Astrocyte (in vitro differentiated cells and primary cell): ENCODE measurements around the gene MMRN2. TPM values are rescaled to one million over a fixed set of nuclear protein-coding genes. Genes with fewer than 3 reads are reported as not detected.

Experiments used
- DNase-seq: peaks from one replicate; pipeline ENCODE4 v3.0.0-alpha.2; 2010; ENCODE audit warnings: low read depth
- FAIRE-seq: peaks from 2 replicates; lab custom pipeline; 2011; peaks lifted over from hg19 to GRCh38; lab: Jason Lieb, UNC
- H2AFZ ChIP-seq: 2 replicates; pipeline ENCODE4 v1.6.0; 2012; ENCODE audit warnings: low read depth, low read length, inconsistent platforms
- H3K27ac ChIP-seq: 2 replicates; pipeline ENCODE4 v1.5.1; 2011; ENCODE audit warnings: low read depth, low read length, inconsistent platforms
- H3K27me3 ChIP-seq: 2 replicates; pipeline ENCODE4 v1.6.0; 2011; ENCODE audit warnings: low read length, inconsistent platforms; ENCODE audit not compliant: insufficient read depth
- H3K36me3 ChIP-seq: 2 replicates; pipeline ENCODE4 v1.5.1; 2011; ENCODE audit warnings: low read length, inconsistent platforms; ENCODE audit not compliant: insufficient read depth
- H3K4me1 ChIP-seq: 2 replicates; pipeline ENCODE4 v1.5.1; 2011; ENCODE audit warnings: low read length, inconsistent platforms; ENCODE audit not compliant: insufficient read depth
- H3K4me2 ChIP-seq: 2 replicates; pipeline ENCODE4 v1.6.0; 2012; ENCODE audit warnings: low read length, inconsistent platforms
- H3K4me3 ChIP-seq: 2 replicates; pipeline ENCODE4 v1.5.1; 2011; ENCODE audit warnings: low read depth, mild to moderate bottlenecking, low read length, inconsistent platforms; ENCODE audit not compliant: insufficient read depth
- H3K79me2 ChIP-seq: 2 replicates; pipeline ENCODE4 v1.6.0; 2012; ENCODE audit warnings: mild to moderate bottlenecking, low read length, inconsistent platforms; ENCODE audit not compliant: insufficient read depth
- H3K9ac ChIP-seq: 2 replicates; pipeline ENCODE4 v1.6.0; 2012; ENCODE audit warnings: mild to moderate bottlenecking, low read length, inconsistent platforms
- H3K9me3 ChIP-seq: 2 replicates; pipeline ENCODE4 v1.5.1; 2012; ENCODE audit warnings: low read depth, mild to moderate bottlenecking, low read length, inconsistent platforms; ENCODE audit not compliant: insufficient read depth
- H4K20me1 ChIP-seq: 2 replicates; pipeline ENCODE4 v1.6.0; 2012; ENCODE audit warnings: low read length, inconsistent platforms; ENCODE audit not compliant: insufficient read depth
- H3K27ac Mint-ChIP-seq: one replicate; pipeline ENCODE4 v1.8.0; 2021; ENCODE audit warnings: mild to moderate bottlenecking, mixed read lengths; ENCODE audit not compliant: unreplicated experiment
- H3K27me3 Mint-ChIP-seq: one replicate; pipeline ENCODE4 v1.8.0; 2021; ENCODE audit warnings: low read depth, mixed read lengths; ENCODE audit not compliant: unreplicated experiment
- H3K36me3 Mint-ChIP-seq: one replicate; pipeline ENCODE4 v1.8.0; 2021; ENCODE audit warnings: low read depth, mixed read lengths; ENCODE audit not compliant: unreplicated experiment
- H3K4me1 Mint-ChIP-seq: one replicate; pipeline ENCODE4 v1.8.0; 2021; ENCODE audit warnings: low read depth, mixed read lengths; ENCODE audit not compliant: unreplicated experiment
- H3K4me3 Mint-ChIP-seq: one replicate; pipeline ENCODE4 v1.8.0; 2021; ENCODE audit warnings: mild to moderate bottlenecking, moderate library complexity, mixed read lengths; ENCODE audit not compliant: unreplicated experiment
- H3K9me3 Mint-ChIP-seq: one replicate; pipeline ENCODE4 v1.8.0; 2021; ENCODE audit warnings: mild to moderate bottlenecking, mixed read lengths; ENCODE audit not compliant: unreplicated experiment
- EZH2 ChIP-seq: IDR thresholded peaks from 2 replicates; pipeline ENCODE4 v1.6.1; 2012; ENCODE audit warnings: mild to moderate bottlenecking, low read length, inconsistent platforms; ENCODE audit not compliant: insufficient read depth
- total RNA-seq: library from RNA; stranded (reverse); gene quantifications from 2 replicates; pipeline ENCODE4 v1.2.1, GENCODE V29; 2021
- TF ChIP-seq, protein P1 (sequence below): IDR thresholded peaks from 2 replicates; pipeline ENCODE4 v1.5.1; 2011; ENCODE audit warnings: low read depth, mild to moderate bottlenecking, inconsistent platforms, low read length, moderate library complexity; ENCODE audit not compliant: insufficient read depth

Gene MMRN2
- total RNA-seq, 1 donor from 2014 or later, result 0.27 TPM

DNA sequence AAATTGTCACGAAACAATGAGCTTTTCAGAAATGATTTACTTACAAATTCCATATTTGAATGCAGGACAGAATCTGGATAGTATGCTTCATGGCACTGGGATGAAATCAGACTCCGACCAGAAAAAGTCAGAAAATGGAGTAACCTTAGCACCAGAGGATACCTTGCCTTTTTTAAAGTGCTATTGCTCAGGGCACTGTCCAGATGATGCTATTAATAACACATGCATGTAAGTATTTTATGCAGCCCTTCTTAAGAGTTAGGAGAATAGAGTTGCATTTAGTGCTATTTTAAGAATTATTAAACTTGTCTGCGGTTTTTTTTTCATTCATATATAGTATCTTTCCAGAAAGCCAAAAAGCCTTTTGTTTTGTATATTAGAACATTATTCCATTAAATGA is 67.4 kb downstream of the MMRN2 start:
- H3K27me3 Mint-ChIP-seq, result no peaks in the 10 kb centered on the region
- peaks cover 10% of the 10 kb centered on the region for H3K36me3 ChIP-seq
- peaks cover 13% of the 10 kb centered on the region for H3K4me1 Mint-ChIP-seq
- H3K79me2 ChIP-seq, result peaks cover 5% of the 10 kb centered on the region
- no peaks in the 10 kb centered on the region for H3K9me3 Mint-ChIP-seq
- H3K4me3 Mint-ChIP-seq, result no peak overlapping the region
- DNase-seq (no peak), FAIRE-seq (no peak)
- H3K4me2 ChIP-seq, result no peak overlapping the region
- H3K9ac ChIP-seq, result no peak overlapping the region
- no peak overlapping the region for H3K27ac ChIP-seq
- H4K20me1 ChIP-seq, result peaks cover 6% of the 10 kb centered on the region
- H3K9me3 ChIP-seq, result no peaks in the 10 kb centered on the region
- H3K4me3 ChIP-seq, result no peak overlapping the region
- H3K4me1 ChIP-seq, result peaks cover 10% of the 10 kb centered on the region
- H3K27me3 ChIP-seq, result no peaks in the 10 kb centered on the region
- H3K27ac Mint-ChIP-seq, result peak overlapping the region; percentile 19
- H3K36me3 Mint-ChIP-seq, result peaks cover 6% of the 10 kb centered on the region
- no peak overlapping the region for H2AFZ ChIP-seq
- TF ChIP-seq EZH2, result no peak
- TF ChIP-seq, protein P1, sequence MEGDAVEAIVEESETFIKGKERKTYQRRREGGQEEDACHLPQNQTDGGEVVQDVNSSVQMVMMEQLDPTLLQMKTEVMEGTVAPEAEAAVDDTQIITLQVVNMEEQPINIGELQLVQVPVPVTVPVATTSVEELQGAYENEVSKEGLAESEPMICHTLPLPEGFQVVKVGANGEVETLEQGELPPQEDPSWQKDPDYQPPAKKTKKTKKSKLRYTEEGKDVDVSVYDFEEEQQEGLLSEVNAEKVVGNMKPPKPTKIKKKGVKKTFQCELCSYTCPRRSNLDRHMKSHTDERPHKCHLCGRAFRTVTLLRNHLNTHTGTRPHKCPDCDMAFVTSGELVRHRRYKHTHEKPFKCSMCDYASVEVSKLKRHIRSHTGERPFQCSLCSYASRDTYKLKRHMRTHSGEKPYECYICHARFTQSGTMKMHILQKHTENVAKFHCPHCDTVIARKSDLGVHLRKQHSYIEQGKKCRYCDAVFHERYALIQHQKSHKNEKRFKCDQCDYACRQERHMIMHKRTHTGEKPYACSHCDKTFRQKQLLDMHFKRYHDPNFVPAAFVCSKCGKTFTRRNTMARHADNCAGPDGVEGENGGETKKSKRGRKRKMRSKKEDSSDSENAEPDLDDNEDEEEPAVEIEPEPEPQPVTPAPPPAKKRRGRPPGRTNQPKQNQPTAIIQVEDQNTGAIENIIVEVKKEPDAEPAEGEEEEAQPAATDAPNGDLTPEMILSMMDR, result no peak

DNA sequence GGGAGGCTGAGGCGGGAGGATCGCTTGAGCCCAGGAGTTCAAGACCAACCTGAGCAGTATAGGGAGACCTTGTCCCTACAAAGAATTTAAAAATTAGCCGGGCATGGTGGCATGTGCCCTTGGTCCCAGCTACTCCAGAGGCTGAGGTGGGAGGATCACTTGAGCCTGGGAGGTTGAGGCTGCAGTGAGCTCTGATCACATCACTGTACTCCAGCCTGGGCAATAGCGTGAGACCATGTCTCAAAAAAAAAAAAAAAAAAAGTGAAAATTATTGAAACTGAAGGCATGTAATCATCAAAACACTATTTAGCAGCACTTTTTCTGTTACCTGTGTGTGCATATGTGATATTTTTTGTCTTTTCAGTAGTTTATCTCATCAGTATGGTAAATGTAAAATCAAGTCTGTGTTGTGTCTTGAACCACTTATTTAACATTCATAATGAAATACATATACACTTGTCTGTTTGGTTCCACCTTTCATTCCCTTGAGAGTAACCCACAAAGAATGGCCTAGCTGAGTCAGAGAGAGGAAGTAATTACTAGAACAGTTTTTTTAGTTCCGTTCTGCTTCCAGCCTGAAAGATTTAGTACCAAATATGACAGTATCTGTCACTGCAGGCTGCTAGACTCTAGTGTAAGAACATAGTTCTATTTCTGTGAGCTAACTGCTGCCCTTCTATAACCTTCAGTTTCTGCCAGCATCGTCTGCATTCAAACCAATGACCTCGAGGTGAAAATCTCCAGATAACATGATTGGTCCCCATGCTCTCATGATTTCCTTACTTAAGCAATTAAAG is 68.6 kb downstream of the MMRN2 start:
- FAIRE-seq (peak; percentile 76), DNase-seq (peak; percentile 55)
- Histone ChIP-seq H3K4me1 (peaks cover 10% of the 10 kb centered on the region), H3K9ac (no peak overlapping the region), H3K27ac (no peak overlapping the region), H4K20me1 (peaks cover 6% of the 10 kb centered on the region), H3K9me3 (no peaks in the 10 kb centered on the region), H3K4me3 (no peak overlapping the region), H3K4me2 (peak overlapping the region; percentile 63), H3K27me3 (no peaks in the 10 kb centered on the region), H3K79me2 (peaks cover 5% of the 10 kb centered on the region), H2AFZ (no peak overlapping the region), H3K36me3 (peaks cover 2% of the 10 kb centered on the region)
- Mint-ChIP-seq H3K9me3 (no peaks in the 10 kb centered on the region), H3K36me3 (peaks cover 3% of the 10 kb centered on the region), H3K4me3 (no peak overlapping the region), H3K4me1 (peaks cover 13% of the 10 kb centered on the region), H3K27me3 (no peaks in the 10 kb centered on the region), H3K27ac (peak overlapping the region; percentile 71)
- no peak for TF ChIP-seq EZH2
- TF ChIP-seq, protein P1, result no peak

Other genes with a start within 250 kb of the MMRN2 start
- 52.2 and 52.7 TPM in 2 replicates for gene BMPR1A, start 201.0 kb downstream of the MMRN2 start, total RNA-seq
- gene SNCG, start 984 bp upstream of the MMRN2 start, total RNA-seq, result 3.0 TPM in 2 replicates
- not detected in 2 replicates for gene ADIRF, start 10.9 kb upstream of the MMRN2 start, total RNA-seq
- not detected in 2 replicates for gene FAM25A, start 62.7 kb upstream of the MMRN2 start, total RNA-seq
- 93.1 and 96.6 TPM in 2 replicates for gene GLUD1, start 137.2 kb upstream of the MMRN2 start, total RNA-seq
- gene SHLD2, start 137.6 kb upstream of the MMRN2 start, total RNA-seq, result 23.2 TPM in 2 replicates